ENCODE results near the gene ANO3.

ANO3 gene

DNA sequence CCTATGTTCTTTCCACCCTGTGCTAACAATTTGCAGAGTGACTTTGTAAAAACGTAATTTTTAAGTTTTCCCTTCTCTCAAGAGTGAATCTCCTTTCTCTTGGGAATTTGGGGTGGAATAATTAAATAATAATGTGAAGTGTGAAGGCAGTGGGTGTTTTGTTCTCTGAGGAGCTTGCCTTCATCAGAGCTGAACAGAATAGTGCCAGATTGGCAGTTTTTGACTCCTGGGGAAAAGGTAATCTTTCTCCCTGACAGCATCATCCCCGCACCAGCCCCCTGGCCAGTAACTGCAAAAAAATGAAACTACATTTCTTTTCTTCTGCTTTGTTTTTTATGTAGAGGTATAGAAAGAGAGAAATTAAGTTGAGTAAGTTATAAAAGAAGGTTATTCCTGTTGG is 180.3 kb downstream of the ANO3 start:
- Histone ChIP-seq H3K9ac (ENCODE audit: low read length) (no peak overlapping the region), H3K4me3 (ENCODE audit: low read length) (no peak overlapping the region), H3K36me3 (ENCODE audit: control insufficient read depth, insufficient read depth, low read length) (no peaks in the 10 kb centered on the region), H3K9me3 (ENCODE audit: control insufficient read depth, low read length) (no peaks in the 10 kb centered on the region), H3K27me3 (ENCODE audit: control insufficient read depth, insufficient read depth, low read length) (no peaks in the 10 kb centered on the region), H3K4me1 (ENCODE audit: control insufficient read depth, insufficient read depth, low read length) (no peaks in the 10 kb centered on the region)

DNA sequence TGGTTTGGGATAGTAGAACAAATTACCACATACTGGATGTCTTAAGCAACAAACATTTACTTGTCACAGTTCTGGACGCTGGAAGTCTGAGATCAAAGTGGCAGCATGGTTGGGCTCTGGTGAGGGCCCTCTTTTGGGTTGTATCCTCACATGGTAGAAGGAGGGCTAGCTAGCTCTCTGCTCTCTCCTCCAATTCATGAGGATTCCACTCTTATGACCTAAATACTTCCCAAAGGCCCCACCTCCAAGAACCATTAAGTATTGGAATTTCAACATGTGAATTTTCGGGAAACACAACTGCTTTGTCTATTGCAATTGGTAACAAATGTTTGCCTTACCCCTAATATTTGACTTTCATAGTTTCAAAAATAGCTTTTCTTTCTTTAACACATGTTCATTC is 187.5 kb downstream of the ANO3 start:
- H3K4me3 ChIP-seq (ENCODE audit: low read length) = no peak overlapping the region
- no peaks in the 10 kb centered on the region for H3K36me3 ChIP-seq (ENCODE audit: control insufficient read depth, insufficient read depth, low read length)
- H3K27me3 ChIP-seq (ENCODE audit: control insufficient read depth, insufficient read depth, low read length) = no peaks in the 10 kb centered on the region
- H3K9me3 ChIP-seq (ENCODE audit: control insufficient read depth, low read length) = no peaks in the 10 kb centered on the region
- H3K4me1 ChIP-seq (ENCODE audit: control insufficient read depth, insufficient read depth, low read length) = no peaks in the 10 kb centered on the region
- H3K9ac ChIP-seq (ENCODE audit: low read length) = no peak overlapping the region

DNA sequence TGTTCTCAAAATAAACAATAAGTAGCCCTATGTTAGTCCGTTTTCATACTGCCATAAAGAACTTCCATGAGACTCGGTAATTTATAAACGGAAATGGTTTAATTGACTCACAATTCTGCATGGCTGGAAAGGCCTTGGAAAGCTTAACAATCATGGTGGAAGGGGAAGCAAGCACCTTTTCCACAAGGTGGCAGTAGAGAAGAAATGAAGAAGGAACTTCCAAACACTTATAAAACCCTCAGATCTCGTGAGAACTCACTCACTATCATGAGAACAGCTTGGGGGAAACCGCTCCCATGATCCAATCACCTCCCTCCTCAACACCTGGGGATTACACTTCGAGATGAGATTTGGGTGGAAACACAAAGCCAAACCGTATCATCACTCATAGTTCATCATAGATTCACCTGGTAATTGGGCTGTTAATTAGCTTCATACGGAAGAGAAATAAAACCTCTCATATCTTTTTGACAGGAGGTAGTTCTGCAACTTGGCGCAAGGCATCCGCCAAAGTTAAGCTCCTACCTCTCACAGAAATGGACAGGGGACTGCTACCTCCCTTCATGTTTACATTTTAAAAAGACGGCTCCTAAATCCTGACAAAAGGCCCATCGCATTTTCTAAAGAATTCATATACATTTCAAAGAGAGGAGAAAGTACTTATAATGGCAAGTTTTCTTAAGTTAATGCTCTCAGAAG is 191.1 kb downstream of the ANO3 start:
- Histone ChIP-seq H3K27me3 (ENCODE audit: control insufficient read depth, insufficient read depth, low read length) (no peaks in the 10 kb centered on the region), H3K4me3 (ENCODE audit: low read length) (no peak overlapping the region), H3K9ac (ENCODE audit: low read length) (no peak overlapping the region), H3K9me3 (ENCODE audit: control insufficient read depth, low read length) (no peaks in the 10 kb centered on the region), H3K36me3 (ENCODE audit: control insufficient read depth, insufficient read depth, low read length) (no peaks in the 10 kb centered on the region), H3K4me1 (ENCODE audit: control insufficient read depth, insufficient read depth, low read length) (no peaks in the 10 kb centered on the region)

DNA sequence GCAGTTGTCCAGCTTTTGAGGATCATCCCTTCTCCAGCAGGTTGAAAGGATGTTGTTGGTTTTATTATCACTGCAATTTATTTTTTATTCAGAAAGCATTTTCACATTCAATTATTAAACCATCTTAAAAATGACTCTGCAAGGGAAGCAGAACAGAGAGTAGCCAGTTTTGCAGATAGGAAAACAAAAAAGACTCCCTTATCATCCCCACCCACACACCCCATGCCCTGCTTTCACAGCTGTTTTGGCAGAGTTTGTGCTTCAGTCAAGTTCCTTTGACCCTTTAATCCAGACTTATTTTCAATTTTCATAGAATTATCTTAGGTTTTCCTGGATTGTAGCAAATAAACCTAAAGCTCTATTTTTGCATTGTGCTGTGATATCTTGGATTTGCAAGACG is 195.8 kb downstream of the ANO3 start:
- Histone ChIP-seq H3K27me3 (ENCODE audit: control insufficient read depth, insufficient read depth, low read length) (no peaks in the 10 kb centered on the region), H3K9me3 (ENCODE audit: control insufficient read depth, low read length) (no peaks in the 10 kb centered on the region), H3K4me1 (ENCODE audit: control insufficient read depth, insufficient read depth, low read length) (no peaks in the 10 kb centered on the region), H3K36me3 (ENCODE audit: control insufficient read depth, insufficient read depth, low read length) (no peaks in the 10 kb centered on the region), H3K4me3 (ENCODE audit: low read length) (no peak overlapping the region), H3K9ac (ENCODE audit: low read length) (no peak overlapping the region)

DNA sequence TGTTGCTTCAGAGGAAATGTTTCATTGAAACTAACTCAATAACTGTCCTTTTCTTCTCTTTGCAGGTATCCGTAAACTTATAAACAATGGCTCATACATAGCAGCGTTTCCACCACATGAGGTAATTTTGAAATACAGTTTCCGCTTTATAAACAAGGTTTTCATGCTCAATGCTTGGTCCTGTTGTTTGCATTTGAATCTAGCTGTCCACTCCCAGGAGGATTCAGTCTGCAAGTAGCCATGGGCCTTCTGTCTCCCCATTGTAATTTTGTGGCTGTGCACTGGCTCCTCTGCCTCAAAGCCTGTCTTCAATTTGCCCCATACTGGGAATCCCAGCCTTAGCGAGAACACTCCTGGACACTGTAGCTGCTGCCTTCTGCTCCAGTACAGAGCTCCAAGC is 205.4 kb downstream of the ANO3 start:
- Histone ChIP-seq H3K4me1 (ENCODE audit: control insufficient read depth, insufficient read depth, low read length) (no peaks in the 10 kb centered on the region), H3K36me3 (ENCODE audit: control insufficient read depth, insufficient read depth, low read length) (no peaks in the 10 kb centered on the region), H3K9me3 (ENCODE audit: control insufficient read depth, low read length) (no peaks in the 10 kb centered on the region), H3K27me3 (ENCODE audit: control insufficient read depth, insufficient read depth, low read length) (no peaks in the 10 kb centered on the region), H3K9ac (ENCODE audit: low read length) (no peak overlapping the region), H3K4me3 (ENCODE audit: low read length) (no peak overlapping the region)

DNA sequence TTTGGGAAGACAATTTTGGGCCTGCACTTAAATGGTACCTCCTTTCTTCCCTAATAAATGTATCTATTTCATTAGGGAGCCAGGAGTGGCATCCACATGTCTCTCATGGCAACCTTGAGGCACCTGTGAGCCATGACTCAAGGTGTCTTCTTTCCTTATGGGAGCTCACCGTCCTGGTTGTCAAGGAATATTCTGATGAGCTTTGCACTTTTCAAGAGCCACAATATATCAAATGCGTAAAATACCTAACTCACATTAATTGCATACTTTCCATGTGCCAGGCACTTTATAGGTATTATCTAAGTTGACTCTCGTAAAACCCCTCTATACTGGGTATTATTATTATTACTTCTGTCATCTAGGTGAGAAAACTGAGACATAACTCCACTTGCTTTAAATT is 207.6 kb downstream of the ANO3 start:
- no peaks in the 10 kb centered on the region for H3K36me3 ChIP-seq (ENCODE audit: control insufficient read depth, insufficient read depth, low read length)
- no peak overlapping the region for H3K9ac ChIP-seq (ENCODE audit: low read length)
- H3K4me1 ChIP-seq (ENCODE audit: control insufficient read depth, insufficient read depth, low read length) = no peaks in the 10 kb centered on the region
- no peaks in the 10 kb centered on the region for H3K9me3 ChIP-seq (ENCODE audit: control insufficient read depth, low read length)
- no peaks in the 10 kb centered on the region for H3K27me3 ChIP-seq (ENCODE audit: control insufficient read depth, insufficient read depth, low read length)
- no peak overlapping the region for H3K4me3 ChIP-seq (ENCODE audit: low read length)

DNA sequence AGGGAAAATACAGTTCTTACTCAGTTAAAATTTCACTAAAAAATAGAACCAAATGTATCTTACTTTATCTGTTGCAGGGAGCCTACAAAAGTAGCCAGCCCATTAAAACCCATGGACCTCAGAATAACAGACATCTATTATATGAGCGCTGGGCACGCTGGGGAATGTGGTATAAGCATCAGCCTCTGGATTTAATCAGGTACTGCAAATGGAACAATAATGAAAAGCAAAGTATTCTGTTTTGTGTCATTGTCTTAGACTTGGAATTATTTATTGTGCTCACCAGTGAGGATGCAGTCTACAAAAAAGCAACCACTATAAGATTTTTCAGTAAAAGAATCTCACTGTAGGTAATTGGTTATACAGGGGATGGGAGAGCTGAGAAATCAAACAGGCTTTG is 209.9 kb downstream of the ANO3 start:
- H3K36me3 ChIP-seq (ENCODE audit: control insufficient read depth, insufficient read depth, low read length) = no peaks in the 10 kb centered on the region
- H3K4me1 ChIP-seq (ENCODE audit: control insufficient read depth, insufficient read depth, low read length) = no peaks in the 10 kb centered on the region
- H3K9me3 ChIP-seq (ENCODE audit: control insufficient read depth, low read length) = no peaks in the 10 kb centered on the region
- H3K27me3 ChIP-seq (ENCODE audit: control insufficient read depth, insufficient read depth, low read length) = no peaks in the 10 kb centered on the region
- H3K9ac ChIP-seq (ENCODE audit: low read length) = no peak overlapping the region
- H3K4me3 ChIP-seq (ENCODE audit: low read length) = no peak overlapping the region

DNA sequence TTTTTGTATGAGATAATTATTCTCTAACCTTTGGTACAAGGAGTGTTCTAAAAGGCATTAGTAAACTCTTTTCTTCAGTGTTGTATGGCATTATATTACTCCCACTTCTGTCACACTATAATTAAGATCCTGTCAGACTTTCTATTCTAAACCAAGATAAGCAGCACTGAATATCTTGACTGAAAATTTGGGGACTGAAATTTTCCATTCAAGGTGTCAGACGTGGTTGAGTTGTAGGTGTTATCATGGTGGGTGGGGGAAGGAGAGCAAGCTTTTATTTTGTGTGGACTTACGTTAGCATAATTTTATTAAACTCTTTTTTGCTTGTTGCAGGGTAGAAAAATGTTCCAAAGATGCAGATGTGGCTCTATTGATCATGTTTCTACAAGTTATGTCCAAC is 217.2 kb downstream of the ANO3 start:
- no peaks in the 10 kb centered on the region for H3K4me1 ChIP-seq (ENCODE audit: control insufficient read depth, insufficient read depth, low read length)
- no peaks in the 10 kb centered on the region for H3K9me3 ChIP-seq (ENCODE audit: control insufficient read depth, low read length)
- H3K27me3 ChIP-seq (ENCODE audit: control insufficient read depth, insufficient read depth, low read length) = no peaks in the 10 kb centered on the region
- H3K9ac ChIP-seq (ENCODE audit: low read length) = no peak overlapping the region
- H3K36me3 ChIP-seq (ENCODE audit: control insufficient read depth, insufficient read depth, low read length) = no peaks in the 10 kb centered on the region
- H3K4me3 ChIP-seq (ENCODE audit: low read length) = no peak overlapping the region

DNA sequence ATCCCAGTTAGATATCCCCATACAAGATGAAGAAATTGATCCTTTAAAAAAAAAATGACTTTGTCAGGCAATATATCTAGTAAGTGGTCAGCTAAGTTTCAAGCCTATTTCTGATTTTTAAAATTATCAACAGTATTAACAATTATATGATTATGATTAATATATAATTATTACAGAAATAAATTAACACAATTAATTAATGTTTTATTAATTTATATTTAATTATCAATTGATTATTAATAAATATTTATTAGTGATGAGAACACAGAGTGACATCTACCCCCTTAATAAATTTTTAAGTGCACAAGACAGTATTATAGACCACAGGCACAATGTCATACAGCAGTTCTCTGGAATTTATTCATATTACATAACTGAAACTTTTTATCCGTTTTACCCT is 218.1 kb downstream of the ANO3 start:
- Histone ChIP-seq H3K4me1 (ENCODE audit: control insufficient read depth, insufficient read depth, low read length) (no peaks in the 10 kb centered on the region), H3K27me3 (ENCODE audit: control insufficient read depth, insufficient read depth, low read length) (no peaks in the 10 kb centered on the region), H3K9ac (ENCODE audit: low read length) (no peak overlapping the region), H3K36me3 (ENCODE audit: control insufficient read depth, insufficient read depth, low read length) (no peaks in the 10 kb centered on the region), H3K4me3 (ENCODE audit: low read length) (no peak overlapping the region), H3K9me3 (ENCODE audit: control insufficient read depth, low read length) (no peaks in the 10 kb centered on the region)

DNA sequence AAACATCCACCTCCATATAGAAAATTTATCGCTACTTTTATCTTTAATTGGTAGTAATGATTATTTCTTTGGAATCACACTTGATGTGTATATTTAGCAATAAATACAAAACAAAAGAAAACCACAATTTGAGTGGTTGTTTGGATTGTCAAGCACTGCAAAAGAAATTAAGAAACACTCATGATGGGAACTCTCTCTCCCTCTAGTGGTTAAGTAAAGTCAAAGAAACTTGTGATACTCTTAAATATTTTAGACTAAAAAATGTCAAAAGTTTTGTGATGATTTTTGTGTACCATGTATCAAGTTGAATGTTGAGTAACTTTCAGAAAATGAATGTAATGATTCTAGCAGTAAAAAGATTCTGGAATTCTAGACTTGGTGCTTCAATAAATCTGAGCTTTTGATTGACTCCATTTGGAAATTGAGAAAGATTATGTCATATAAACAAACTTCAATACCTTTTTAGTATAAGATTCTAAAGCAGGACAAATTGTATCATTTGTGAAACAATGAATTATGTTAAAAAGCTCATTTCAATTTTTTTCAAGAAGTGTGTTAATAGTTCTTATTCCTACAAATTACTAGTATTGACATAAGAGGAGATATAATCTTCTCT is 219.4 kb downstream of the ANO3 start:
- Histone ChIP-seq H3K36me3 (ENCODE audit: control insufficient read depth, insufficient read depth, low read length) (no peaks in the 10 kb centered on the region), H3K4me3 (ENCODE audit: low read length) (no peak overlapping the region), H3K9me3 (ENCODE audit: control insufficient read depth, low read length) (no peaks in the 10 kb centered on the region), H3K4me1 (ENCODE audit: control insufficient read depth, insufficient read depth, low read length) (no peaks in the 10 kb centered on the region), H3K9ac (ENCODE audit: low read length) (no peak overlapping the region), H3K27me3 (ENCODE audit: control insufficient read depth, insufficient read depth, low read length) (no peaks in the 10 kb centered on the region)

DNA sequence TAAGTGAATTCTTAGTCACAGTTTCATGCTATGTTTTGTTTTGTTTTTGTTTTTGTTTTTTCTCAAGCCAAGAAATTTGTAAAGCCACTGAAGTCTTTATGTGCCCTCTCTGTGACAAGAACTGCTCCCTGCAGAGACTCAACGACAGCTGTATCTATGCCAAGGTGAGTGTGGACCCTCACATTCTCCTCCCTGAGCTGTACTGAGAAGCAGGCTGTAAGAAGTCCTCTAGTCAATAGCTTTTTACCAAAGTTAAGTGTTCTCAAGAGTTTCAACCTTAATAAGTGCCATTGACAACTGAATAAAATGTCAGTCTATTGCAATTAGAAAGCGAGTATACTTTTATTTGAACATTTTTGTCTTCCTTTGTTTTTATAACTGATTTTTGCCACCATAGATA is 221.3 kb downstream of the ANO3 start:
- H3K4me1 ChIP-seq (ENCODE audit: control insufficient read depth, insufficient read depth, low read length) = no peaks in the 10 kb centered on the region
- H3K36me3 ChIP-seq (ENCODE audit: control insufficient read depth, insufficient read depth, low read length) = no peaks in the 10 kb centered on the region
- no peaks in the 10 kb centered on the region for H3K27me3 ChIP-seq (ENCODE audit: control insufficient read depth, insufficient read depth, low read length)
- H3K9me3 ChIP-seq (ENCODE audit: control insufficient read depth, low read length) = no peaks in the 10 kb centered on the region
- H3K4me3 ChIP-seq (ENCODE audit: low read length) = no peak overlapping the region
- no peak overlapping the region for H3K9ac ChIP-seq (ENCODE audit: low read length)

DNA sequence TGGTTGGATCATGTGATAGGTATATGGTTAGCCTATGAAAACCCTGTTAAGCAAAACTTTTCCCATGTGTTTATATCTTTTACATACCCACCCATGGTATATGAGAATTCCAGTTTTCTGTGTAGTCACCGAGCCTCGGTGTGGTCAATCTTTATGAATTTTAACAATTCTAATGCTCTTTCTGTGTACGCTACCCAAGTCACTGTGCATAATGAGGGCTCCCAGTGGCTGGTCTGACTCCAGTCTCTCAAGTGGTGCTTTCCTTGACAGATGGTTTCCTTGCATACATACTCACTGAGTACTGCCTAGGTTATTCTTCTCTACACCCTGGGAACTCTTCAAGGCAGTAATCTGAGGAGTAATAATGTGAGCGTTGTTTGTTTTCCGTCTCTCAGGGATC is 222.5 kb downstream of the ANO3 start:
- Histone ChIP-seq H3K9me3 (ENCODE audit: control insufficient read depth, low read length) (no peaks in the 10 kb centered on the region), H3K36me3 (ENCODE audit: control insufficient read depth, insufficient read depth, low read length) (no peaks in the 10 kb centered on the region), H3K9ac (ENCODE audit: low read length) (no peak overlapping the region), H3K27me3 (ENCODE audit: control insufficient read depth, insufficient read depth, low read length) (no peaks in the 10 kb centered on the region), H3K4me3 (ENCODE audit: low read length) (no peak overlapping the region), H3K4me1 (ENCODE audit: control insufficient read depth, insufficient read depth, low read length) (no peaks in the 10 kb centered on the region)

DNA sequence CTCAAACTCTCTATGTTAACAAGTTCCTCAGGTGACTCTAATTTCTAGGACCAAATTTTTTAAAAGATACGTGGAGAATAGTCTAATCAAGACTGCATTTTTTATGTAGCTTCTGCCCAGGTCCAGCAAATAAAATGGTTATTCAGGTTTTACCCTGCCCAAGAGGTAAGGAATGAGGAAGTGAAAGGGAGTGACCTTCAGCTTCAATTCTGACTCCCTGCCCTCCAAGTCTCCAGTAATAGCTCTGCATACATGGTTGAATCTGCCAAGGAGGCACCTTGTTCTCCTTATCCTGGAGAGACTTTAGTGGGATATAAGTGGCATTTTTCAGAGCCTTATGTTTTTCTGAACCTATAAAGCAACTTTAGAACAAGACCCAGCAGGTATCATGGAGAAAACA is 224.7 kb downstream of the ANO3 start:
- no peak overlapping the region for H3K9ac ChIP-seq (ENCODE audit: low read length)
- no peaks in the 10 kb centered on the region for H3K36me3 ChIP-seq (ENCODE audit: control insufficient read depth, insufficient read depth, low read length)
- H3K4me1 ChIP-seq (ENCODE audit: control insufficient read depth, insufficient read depth, low read length) = no peaks in the 10 kb centered on the region
- H3K4me3 ChIP-seq (ENCODE audit: low read length) = no peak overlapping the region
- H3K27me3 ChIP-seq (ENCODE audit: control insufficient read depth, insufficient read depth, low read length) = no peaks in the 10 kb centered on the region
- no peaks in the 10 kb centered on the region for H3K9me3 ChIP-seq (ENCODE audit: control insufficient read depth, low read length)
